Mesenchymal stem cell (in vitro differentiated cells and primary cell): ENCODE measurements around the gene SUGP1.

Experiments
- DNase-seq: peaks from one replicate; pipeline ENCODE4 v3.0.0-alpha.2; 2013
- H2AFZ ChIP-seq: one replicate; pipeline ENCODE4 v1.6.1; 2013; ENCODE audit warnings: low read depth, mild to moderate bottlenecking, control low read depth, inconsistent platforms, low read length, moderate library complexity
- H2AK5ac ChIP-seq: 2 replicates; pipeline ENCODE4 v1.6.1; 2013; ENCODE audit warnings: low read length, moderate library complexity, mild to moderate bottlenecking, inconsistent platforms; ENCODE audit not compliant: severe bottlenecking
- H2BK120ac ChIP-seq: one replicate; pipeline ENCODE4 v1.6.1; 2013; ENCODE audit warnings: low read depth, mild to moderate bottlenecking, inconsistent platforms, low read length, moderate library complexity
- H2BK12ac ChIP-seq, 2 experiments: one replicate each; pipeline ENCODE4 v1.6.1; 2013; ENCODE audit warnings: inconsistent platforms in 2 of 2, low read length in 2 of 2, mild to moderate bottlenecking in 2 of 2, moderate library complexity in 2 of 2, control low read depth in 1 of 2
- H2BK15ac ChIP-seq: one replicate; pipeline ENCODE4 v1.6.1; 2013; ENCODE audit warnings: mild to moderate bottlenecking, low read depth, inconsistent platforms; ENCODE audit not compliant: poor library complexity, severe bottlenecking
- H2BK5ac ChIP-seq: 2 replicates; pipeline ENCODE4 v1.6.1; 2013; ENCODE audit warnings: low read depth, mild to moderate bottlenecking, low read length, control low read depth, inconsistent platforms; ENCODE audit not compliant: poor library complexity, severe bottlenecking
- H3K14ac ChIP-seq, 2 experiments: one replicate each; pipeline ENCODE4 v1.6.1; 2013; ENCODE audit warnings: inconsistent platforms in 2 of 2, low read length in 2 of 2, control low read depth in 1 of 2, mild to moderate bottlenecking in 1 of 2, moderate library complexity in 1 of 2
- H3K18ac ChIP-seq, 2 experiments: one replicate each; pipeline ENCODE4 v1.6.1; 2013; ENCODE audit warnings: inconsistent platforms in 2 of 2, low read length in 2 of 2, control low read depth in 1 of 2, low read depth in 1 of 2, mild to moderate bottlenecking in 1 of 2
- H3K23ac ChIP-seq, 2 experiments: one replicate each; pipeline ENCODE4 v1.6.1; 2013; ENCODE audit warnings: inconsistent platforms in 2 of 2, low read length in 2 of 2, mild to moderate bottlenecking in 2 of 2, moderate library complexity in 2 of 2, control low read depth in 1 of 2
- H3K27ac ChIP-seq: 2 replicates; pipeline ENCODE4 v1.5.1; 2013; ENCODE audit warnings: mild to moderate bottlenecking, moderate library complexity, low read length, control low read depth, inconsistent platforms; ENCODE audit not compliant: poor library complexity, severe bottlenecking
- H3K27me3 ChIP-seq, 2 experiments: 2 replicates each; pipeline versions ENCODE4 v1.6.1 to v1.7.0; 2013; ENCODE audit warnings: low read length in 2 of 2, mild to moderate bottlenecking in 2 of 2, moderate library complexity in 2 of 2, control low read depth in 1 of 2, inconsistent platforms in 1 of 2; ENCODE audit not compliant: control insufficient read depth in 1 of 2, insufficient read depth in 1 of 2
- H3K36me3 ChIP-seq, 2 experiments: 2 replicates each; pipeline versions ENCODE4 v1.6.1 to v1.7.0; 2013; ENCODE audit warnings: low read length in 2 of 2, control low read depth in 1 of 2, inconsistent platforms in 1 of 2, low read depth in 1 of 2, mild to moderate bottlenecking in 1 of 2; ENCODE audit not compliant: insufficient read depth in 2 of 2, control insufficient read depth in 1 of 2
- H3K4ac ChIP-seq, 2 experiments: one replicate each; pipeline ENCODE4 v1.6.1; 2013; ENCODE audit warnings: inconsistent platforms in 2 of 2, low read length in 2 of 2, mild to moderate bottlenecking in 2 of 2, moderate library complexity in 2 of 2, control low read depth in 1 of 2, low read depth in 1 of 2
- H3K4me1 ChIP-seq: 2 replicates; pipeline ENCODE4 v1.6.1; 2013; ENCODE audit warnings: low read depth, low read length, control low read depth; ENCODE audit not compliant: control insufficient read depth, insufficient read depth
- H3K4me2 ChIP-seq: 2 replicates; pipeline ENCODE4 v1.6.1; 2013; ENCODE audit warnings: low read length, mild to moderate bottlenecking, inconsistent platforms; ENCODE audit not compliant: poor library complexity, severe bottlenecking
- H3K4me3 ChIP-seq, 2 experiments: 2 replicates each; pipeline versions ENCODE4 v1.5.1 to v1.7.0; 2013; ENCODE audit warnings: low read length in 2 of 2, mild to moderate bottlenecking in 2 of 2, control low read depth in 1 of 2, low read depth in 1 of 2; ENCODE audit not compliant: insufficient read depth in 1 of 2
- H3K79me1 ChIP-seq: replicated peaks from 2 replicates; pipeline ENCODE4 v1.6.1; 2013; ENCODE audit warnings: mild to moderate bottlenecking, control low read depth, low read length, inconsistent platforms; ENCODE audit not compliant: poor library complexity, severe bottlenecking
- H3K9ac ChIP-seq: 2 replicates; pipeline ENCODE4 v1.7.0; 2013; ENCODE audit warnings: mild to moderate bottlenecking, low read length, moderate library complexity
- H3K9me3 ChIP-seq: 2 replicates; pipeline ENCODE4 v1.7.0; 2013; ENCODE audit warnings: mild to moderate bottlenecking, low read length; ENCODE audit not compliant: control insufficient read depth
- H4K8ac ChIP-seq: one replicate; pipeline ENCODE4 v1.6.1; 2013; ENCODE audit warnings: inconsistent platforms, mild to moderate bottlenecking, low read length, moderate library complexity
- H4K91ac ChIP-seq: one replicate; pipeline ENCODE4 v1.6.1; 2013; ENCODE audit warnings: mild to moderate bottlenecking, low read length, inconsistent platforms
- WGBS: methylation state at CpG from one replicate; pipeline ENCODE4 v1.1.7; 2013; ENCODE audit warnings: mixed read lengths; 5-methylcytosine and 5-hydroxymethylcytosine counted together

SUGP1 gene

GRCh38 chr19:19260417-19261214 lies 59.7 kb downstream of the SUGP1 start:
- peaks cover 10% of the 10 kb centered on the region for H3K4me1 ChIP-seq
- H3K79me1 ChIP-seq = no peaks in the 10 kb centered on the region
- no peak overlapping the region for H2BK120ac ChIP-seq
- H3K18ac ChIP-seq = no peak overlapping the region
- no peaks in the 10 kb centered on the region for H3K36me3 ChIP-seq
- H3K27me3 ChIP-seq = peaks cover 52 to 68% of the 10 kb centered on the region in 2 experiments
- 63% methylated on average over 35 of the region's 36 CpGs for WGBS
- H3K14ac ChIP-seq = no peak overlapping the region
- H2AK5ac ChIP-seq = no peak overlapping the region
- no peak overlapping the region for H2BK5ac ChIP-seq
- H3K4me3 ChIP-seq = peak overlapping the region in 1 of 2 experiments; percentile 1
- peaks cover 7% of the 10 kb centered on the region for H3K9me3 ChIP-seq
- no peak overlapping the region for H3K27ac ChIP-seq
- DNase-seq = no peak
- no peak overlapping the region for H2BK12ac ChIP-seq
- H4K8ac ChIP-seq = no peak overlapping the region
- H4K91ac ChIP-seq = no peak overlapping the region
- H3K4ac ChIP-seq = no peak overlapping the region
- H2BK15ac ChIP-seq = no peak overlapping the region
- no peak overlapping the region for H3K4me2 ChIP-seq
- H2AFZ ChIP-seq = no peak overlapping the region
- no peak overlapping the region for H3K9ac ChIP-seq
- no peak overlapping the region for H3K23ac ChIP-seq

GRCh38 chr19:19259741-19260140 lies 60.6 kb downstream of the SUGP1 start:
- Histone ChIP-seq H3K9me3 (peaks cover 7% of the 10 kb centered on the region), H3K18ac (no peak overlapping the region), H2BK12ac (no peak overlapping the region), H3K27ac (no peak overlapping the region), H3K4me1 (peaks cover 10% of the 10 kb centered on the region), H3K23ac (no peak overlapping the region), H2BK5ac (no peak overlapping the region), H4K91ac (no peak overlapping the region), H3K36me3 (no peaks in the 10 kb centered on the region), H2BK120ac (no peak overlapping the region), H3K4me2 (no peak overlapping the region), H4K8ac (no peak overlapping the region), H2AK5ac (no peak overlapping the region), H3K14ac (no peak overlapping the region), H3K9ac (no peak overlapping the region), H3K27me3 (peaks cover 57 to 74% of the 10 kb centered on the region in 2 experiments), H2AFZ (no peak overlapping the region), H3K4me3 (no peak overlapping the region), H3K79me1 (no peaks in the 10 kb centered on the region), H3K4ac (no peak overlapping the region), H2BK15ac (no peak overlapping the region)
- WGBS = 100% methylated on average over 2 of the region's 2 CpGs
- DNase-seq = peak; percentile 32

- H2BK120ac ChIP-seq = no peak overlapping the region
- no peak for DNase-seq
- no peaks in the 10 kb centered on the region for H3K79me1 ChIP-seq
- H2BK15ac ChIP-seq = no peak overlapping the region
- H4K91ac ChIP-seq = no peak overlapping the region
- peak overlapping the region in 1 of 2 experiments; percentile 14 for H3K23ac ChIP-seq
- no peak overlapping the region for H3K18ac ChIP-seq
- H2BK5ac ChIP-seq = no peak overlapping the region
- H3K9me3 ChIP-seq = peaks cover 7% of the 10 kb centered on the region
- H3K4me1 ChIP-seq = peaks cover 10% of the 10 kb centered on the region
- H3K36me3 ChIP-seq = no peaks in the 10 kb centered on the region
- H4K8ac ChIP-seq = no peak overlapping the region
- H2AFZ ChIP-seq = no peak overlapping the region
- peaks cover 55 to 73% of the 10 kb centered on the region in 2 experiments for H3K27me3 ChIP-seq
- no peak overlapping the region for H3K14ac ChIP-seq
- H3K27ac ChIP-seq = no peak overlapping the region
- H3K4me3 ChIP-seq = no peak overlapping the region
- H3K9ac ChIP-seq = no peak overlapping the region
- H2BK12ac ChIP-seq = no peak overlapping the region
- no peak overlapping the region for H3K4me2 ChIP-seq
- 92% methylated on average over 41 of the region's 41 CpGs for WGBS
- no peak overlapping the region for H2AK5ac ChIP-seq
- no peak overlapping the region for H3K4ac ChIP-seq
Observed at GRCh38 chr19:19258589-19259338, 61.5 kb downstream of the SUGP1 start.

- Histone ChIP-seq H3K27me3 (peaks cover 49 to 66% of the 10 kb centered on the region in 2 experiments), H3K4me1 (peaks cover 10% of the 10 kb centered on the region), H2AFZ (no peak overlapping the region), H2BK15ac (no peak overlapping the region), H3K36me3 (no peaks in the 10 kb centered on the region), H3K4me2 (no peak overlapping the region), H2BK5ac (no peak overlapping the region), H4K91ac (no peak overlapping the region), H3K23ac (no peak overlapping the region), H3K79me1 (no peaks in the 10 kb centered on the region), H2BK12ac (no peak overlapping the region), H2BK120ac (no peak overlapping the region), H3K4me3 (no peak overlapping the region), H3K9ac (no peak overlapping the region), H3K27ac (no peak overlapping the region), H3K4ac (no peak overlapping the region), H3K18ac (no peak overlapping the region), H3K14ac (no peak overlapping the region), H2AK5ac (no peak overlapping the region), H3K9me3 (peaks cover 7% of the 10 kb centered on the region), H4K8ac (no peak overlapping the region)
- WGBS = 96% methylated on average over 72 of the region's 72 CpGs
- no peak for DNase-seq
Observed at GRCh38 chr19:19257836-19258588, 62.3 kb downstream of the SUGP1 start.
